Body of pancreas (tissue), 4 donors: Measurements from ENCODE around the gene ZSCAN31. TPM values are rescaled to one million over a fixed set of nuclear protein-coding genes. Genes with fewer than 3 reads are reported as not detected.
"Not testable (repeated sequence)": the region's sequence is repeated elsewhere in the genome, so short reads cannot be mapped to it uniquely, and the experiment has no call there.

Experiments used
- ATAC-seq: fragments of 150-250 bp; one replicate; pipeline ENCODE4 v1.9.1; 2016
- DNase-seq, 4 donors: peaks; one replicate each; pipeline ENCODE4 v3.0.0-alpha.2; 2019
- H3K27ac ChIP-seq, 4 donors: fragments of 200-600 bp; sonication (generic); 1 replicate in 3 of 4; 2 replicates in 1 of 4; pipeline versions ENCODE4 v1.5.1 to v1.6.1; 2016 to 2019; ENCODE audit warnings: mild to moderate bottlenecking in 1 of 4, mixed read lengths in 1 of 4, moderate library complexity in 1 of 4
- H3K27me3 ChIP-seq, 2 donors: fragments of 200-600 bp; sonication (generic); one replicate each; pipeline ENCODE4 v1.6.0; 2016; ENCODE audit warnings: mild to moderate bottlenecking in 1 of 2
- H3K36me3 ChIP-seq, 2 donors: fragments of 200-600 bp; sonication (generic); replicated peaks in 1 of 2; 2 replicates each; pipeline ENCODE4 v1.5.1; 2016; ENCODE audit warnings: low read depth in 2 of 2; ENCODE audit not compliant: insufficient read depth in 1 of 2
- H3K4me1 ChIP-seq: fragments of 200-600 bp; sonication (generic); one replicate; pipeline ENCODE4 v1.6.0; 2016
- H3K4me3 ChIP-seq, 2 donors: fragments of 200-600 bp; sonication (generic); 1 replicate in 1 of 2; 2 replicates in 1 of 2; pipeline ENCODE4 v1.5.1; 2016 to 2019
- H3K9me3 ChIP-seq, 3 donors: fragments of 200-600 bp; sonication (generic); 1 replicate in 2 of 3; 2 replicates in 1 of 3; pipeline ENCODE4 v1.5.1; 2016
- CTCF ChIP-seq, 7 experiments: fragments of 450-650 bp in 4 of 7; fragments of 200-600 bp in 3 of 7; sonication (generic) in 3 of 7; IDR thresholded peaks; one replicate each; pipeline ENCODE4 v1.5.1; 2016 to 2019; ENCODE audit warnings: antibody characterized with exemption in 7 of 7
- POLR2A ChIP-seq, 3 donors: fragments of 450-650 bp; IDR thresholded peaks; one replicate each; pipeline ENCODE4 v1.6.1; 2016; ENCODE audit warnings: antibody characterized with exemption in 3 of 3, mild to moderate bottlenecking in 2 of 3
- WGBS, 2 donors: methylation state at CpG; one replicate each; pipeline ENCODE4 v1.1.5; 2017; 5-methylcytosine and 5-hydroxymethylcytosine counted together
- intact Hi-C: fragments of 100-400 bp; cut with DNase I; formaldehyde crosslinking; loops from one replicate; pipeline ENCODE4 v1.15.1; 2023
- total RNA-seq, 2 donors: library from RNA; depleted of rRNA; stranded (reverse); fragments of >200 nt; gene quantifications; one replicate each; pipeline ENCODE4 v1.1.0, GENCODE V29; 2016

Gene ZSCAN31
- total RNA-seq, 2 donors from 2014 or later, result 14.0 to 26.4 TPM

- Histone ChIP-seq H3K4me3 (no peak overlapping the region), H3K27ac (no peak overlapping the region), H3K27me3 (no peaks in the 10 kb centered on the region), H3K36me3 (no peaks in the 10 kb centered on the region), H3K4me1 (no peaks in the 10 kb centered on the region), H3K9me3 (no peaks in the 10 kb centered on the region)
- intact Hi-C loops, result no loop called here
- DNase-seq (no peak), ATAC-seq (no peak)
- WGBS, 2 donors, result 75 to 86% methylated on average over 3 of the region's 3 CpGs
- TF ChIP-seq POLR2A (IDR thresholded peaks at IDR 0.05), result no peak
- no peak for TF ChIP-seq CTCF (IDR thresholded peaks at IDR 0.05)
Measured at GRCh38 chr6:28315628-28316027, 20.3 kb downstream of the ZSCAN31 start.

GRCh38 chr6:28312939-28313338 lies 23.0 kb downstream of the ZSCAN31 start:
- ATAC-seq, result no peak
- no peak for DNase-seq
- H3K27ac ChIP-seq, result no peak overlapping the region
- no peaks in the 10 kb centered on the region for H3K4me1 ChIP-seq
- H3K4me3 ChIP-seq, result no peak overlapping the region
- intact Hi-C loops, result no loop called here
- no peaks in the 10 kb centered on the region for H3K36me3 ChIP-seq
- TF ChIP-seq POLR2A (IDR thresholded peaks at IDR 0.05) (no peak), CTCF (IDR thresholded peaks at IDR 0.05) (no peak)
- peaks cover 0 to 3% (median 0%) of the 10 kb centered on the region in 3 donors for H3K9me3 ChIP-seq
- WGBS, 2 donors, result 87 to 91% methylated on average over 23 of the region's 23 CpGs
- no peaks in the 10 kb centered on the region for H3K27me3 ChIP-seq

- Histone ChIP-seq H3K4me3 (no peak overlapping the region), H3K9me3 (peaks cover 0 to 9% (median 0%) of the 10 kb centered on the region in 3 donors), H3K27me3 (no peaks in the 10 kb centered on the region), H3K27ac (no peak overlapping the region), H3K36me3 (no peaks in the 10 kb centered on the region), H3K4me1 (no peaks in the 10 kb centered on the region)
- intact Hi-C loops, result no loop called here
- no peak for DNase-seq
- TF ChIP-seq POLR2A (IDR thresholded peaks at IDR 0.05), result no peak
- 83 to 91% methylated on average over 9 of the region's 9 CpGs for WGBS, 2 donors
- ATAC-seq, result no peak
Measured at GRCh38 chr6:28311139-28311823, 24.7 kb downstream of the ZSCAN31 start.

- H3K27me3 ChIP-seq, DNase-seq, H3K4me1 ChIP-seq, intact Hi-C loops, H3K4me3 ChIP-seq, H3K27ac ChIP-seq, ATAC-seq, H3K36me3 ChIP-seq: not testable (repeated sequence)
- peaks cover 0 to 14% (median 0%) of the 10 kb centered on the region in 3 donors for H3K9me3 ChIP-seq
Measured at GRCh38 chr6:28306363-28306762, 29.6 kb downstream of the ZSCAN31 start.

GRCh38 chr6:28303570-28303969 lies 32.4 kb downstream of the ZSCAN31 start:
- WGBS, 2 donors, result 84 to 88% methylated on average over 3 of the region's 3 CpGs
- TF ChIP-seq POLR2A (IDR thresholded peaks at IDR 0.05), result no peak
- no peak overlapping the region for H3K4me3 ChIP-seq
- H3K4me1 ChIP-seq, result no peaks in the 10 kb centered on the region
- ATAC-seq, result no peak
- no peak for DNase-seq
- intact Hi-C loops, result no loop called here
- H3K27ac ChIP-seq, result no peak overlapping the region
- H3K9me3 ChIP-seq, result peaks cover 0 to 14% (median 0%) of the 10 kb centered on the region in 3 donors
- no peaks in the 10 kb centered on the region for H3K27me3 ChIP-seq
- H3K36me3 ChIP-seq, result no peaks in the 10 kb centered on the region

- no peak for TF ChIP-seq POLR2A (IDR thresholded peaks at IDR 0.05)
- TF ChIP-seq CTCF (IDR thresholded peaks at IDR 0.05), result no peak
- no peak for ATAC-seq
- no peaks in the 10 kb centered on the region for H3K9me3 ChIP-seq
- no peaks in the 10 kb centered on the region for H3K4me1 ChIP-seq
- intact Hi-C loops, result no loop called here
- no peak overlapping the region for H3K4me3 ChIP-seq
- DNase-seq, result no peak
- 90 to 91% methylated on average over 7 of the region's 7 CpGs for WGBS, 2 donors
- H3K27me3 ChIP-seq, result no peaks in the 10 kb centered on the region
- no peak overlapping the region for H3K27ac ChIP-seq
- no peaks in the 10 kb centered on the region for H3K36me3 ChIP-seq
Measured at GRCh38 chr6:28296520-28297060, 39.4 kb downstream of the ZSCAN31 start.
